ENCODE measurements around the gene COX20.

The COX20 gene

DNA sequence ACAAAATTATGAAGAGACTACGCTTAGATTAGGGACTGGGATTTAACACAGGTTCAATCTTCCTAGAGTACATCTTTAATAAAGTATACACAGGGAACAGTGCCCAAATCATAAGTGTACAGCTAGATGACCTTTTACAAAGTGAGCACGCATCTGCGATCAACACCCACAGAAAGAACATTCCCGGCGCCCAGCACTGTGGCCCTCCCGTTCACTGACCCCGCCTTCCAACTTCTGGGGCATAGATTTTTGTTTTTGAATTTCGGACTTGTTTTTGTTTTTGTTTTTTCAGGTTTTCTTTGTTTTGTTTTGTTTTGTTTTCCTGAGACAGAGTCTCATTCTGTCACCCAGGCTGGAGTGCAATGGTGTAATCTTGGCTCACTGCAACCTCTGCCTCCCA lies 30.6 kb upstream of the COX20 start:
- no peaks in the 10 kb centered on the region for H3K27me3 ChIP-seq (ENCODE audit: insufficient read depth, insufficient read length)
- no peaks in the 10 kb centered on the region for H3K9me3 ChIP-seq (ENCODE audit: insufficient read depth, low read length)
- DNase-seq (ENCODE audit: low read depth, low spot score) = no peak
- H3K36me3 ChIP-seq (ENCODE audit: insufficient read depth, insufficient read length, low read length) = no peaks in the 10 kb centered on the region
- no peak overlapping the region for H3K4me3 ChIP-seq (ENCODE audit: insufficient read length, low read depth)
- H3K4me1 ChIP-seq (ENCODE audit: insufficient read depth, insufficient read length) = no peaks in the 10 kb centered on the region
- TF ChIP-seq SUZ12 (IDR thresholded peaks at IDR 0.05; ENCODE audit: extremely low read depth, insufficient read depth, insufficient read length) (no peak), ZNF274 (IDR thresholded peaks at IDR 0.05; ENCODE audit: low read depth, low read length) (no peak), YY1 (IDR thresholded peaks at IDR 0.05; ENCODE audit: insufficient read depth, insufficient read length) (no peak)
- H3K9ac ChIP-seq (ENCODE audit: insufficient read length, low read depth) = no peak overlapping the region

DNA sequence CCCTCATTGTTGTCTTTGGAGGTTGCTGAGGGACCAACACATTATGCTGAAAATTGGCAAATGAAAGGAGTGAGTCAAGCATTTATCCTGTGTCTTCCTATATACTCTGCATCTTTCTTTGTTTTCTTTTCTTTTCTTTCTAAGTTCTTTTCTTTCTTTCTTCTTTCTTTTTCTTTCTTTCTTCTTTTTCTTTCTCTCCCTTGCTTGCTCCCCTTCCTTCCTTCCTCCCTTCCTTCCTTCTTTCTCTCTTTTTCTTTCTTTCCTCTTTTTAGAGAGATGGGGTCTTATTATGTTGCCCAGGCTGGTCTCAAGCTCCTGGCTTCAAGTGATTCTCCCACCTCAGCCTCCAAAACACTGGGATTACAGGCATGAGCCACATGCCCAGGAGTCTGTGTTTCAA lies 28.3 kb upstream of the COX20 start:
- Histone ChIP-seq H3K9me3 (ENCODE audit: insufficient read depth, low read length) (no peaks in the 10 kb centered on the region), H3K9ac (ENCODE audit: insufficient read length, low read depth) (no peak overlapping the region), H3K27me3 (ENCODE audit: insufficient read depth, insufficient read length) (no peaks in the 10 kb centered on the region), H3K4me1 (ENCODE audit: insufficient read depth, insufficient read length) (no peaks in the 10 kb centered on the region), H3K4me3 (ENCODE audit: insufficient read length, low read depth) (no peak overlapping the region), H3K36me3 (ENCODE audit: insufficient read depth, insufficient read length, low read length) (no peaks in the 10 kb centered on the region)
- DNase-seq (ENCODE audit: low read depth, low spot score) = no peak
- TF ChIP-seq ZNF274 (IDR thresholded peaks at IDR 0.05; ENCODE audit: low read depth, low read length) (no peak), SUZ12 (IDR thresholded peaks at IDR 0.05; ENCODE audit: extremely low read depth, insufficient read depth, insufficient read length) (no peak), YY1 (IDR thresholded peaks at IDR 0.05; ENCODE audit: insufficient read depth, insufficient read length) (no peak)

DNA sequence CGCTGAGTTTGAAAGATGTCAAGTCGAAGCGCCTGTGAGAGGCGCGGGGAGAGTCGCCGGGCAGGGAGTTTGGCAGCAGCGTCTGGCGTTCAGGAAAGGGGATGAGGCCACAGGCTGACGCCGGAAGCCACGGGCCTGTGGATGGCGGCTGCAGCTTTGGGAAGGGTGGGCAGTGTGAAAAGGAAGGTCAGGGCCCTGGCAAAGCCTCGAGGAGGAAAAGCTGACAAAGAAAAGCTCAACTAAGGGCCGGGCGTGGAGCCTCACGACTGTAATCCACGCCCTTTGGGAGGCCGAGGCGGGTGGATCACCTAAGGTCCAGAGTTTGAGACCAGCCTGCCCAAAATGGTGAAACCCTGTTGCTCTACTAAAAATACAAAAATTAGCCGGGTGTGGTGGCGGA lies 25.2 kb upstream of the COX20 start:
- H3K27me3 ChIP-seq (ENCODE audit: insufficient read depth, insufficient read length) = no peaks in the 10 kb centered on the region
- no peaks in the 10 kb centered on the region for H3K4me1 ChIP-seq (ENCODE audit: insufficient read depth, insufficient read length)
- TF ChIP-seq YY1 (IDR thresholded peaks at IDR 0.05; ENCODE audit: insufficient read depth, insufficient read length) (no peak), ZNF274 (IDR thresholded peaks at IDR 0.05; ENCODE audit: low read depth, low read length) (no peak), SUZ12 (IDR thresholded peaks at IDR 0.05; ENCODE audit: extremely low read depth, insufficient read depth, insufficient read length) (no peak)
- H3K9ac ChIP-seq (ENCODE audit: insufficient read length, low read depth) = peak overlapping the region; percentile 14
- H3K4me3 ChIP-seq (ENCODE audit: insufficient read length, low read depth) = no peak overlapping the region
- DNase-seq (ENCODE audit: low read depth, low spot score) = no peak
- H3K36me3 ChIP-seq (ENCODE audit: insufficient read depth, insufficient read length, low read length) = no peaks in the 10 kb centered on the region
- H3K9me3 ChIP-seq (ENCODE audit: insufficient read depth, low read length) = no peaks in the 10 kb centered on the region

DNA sequence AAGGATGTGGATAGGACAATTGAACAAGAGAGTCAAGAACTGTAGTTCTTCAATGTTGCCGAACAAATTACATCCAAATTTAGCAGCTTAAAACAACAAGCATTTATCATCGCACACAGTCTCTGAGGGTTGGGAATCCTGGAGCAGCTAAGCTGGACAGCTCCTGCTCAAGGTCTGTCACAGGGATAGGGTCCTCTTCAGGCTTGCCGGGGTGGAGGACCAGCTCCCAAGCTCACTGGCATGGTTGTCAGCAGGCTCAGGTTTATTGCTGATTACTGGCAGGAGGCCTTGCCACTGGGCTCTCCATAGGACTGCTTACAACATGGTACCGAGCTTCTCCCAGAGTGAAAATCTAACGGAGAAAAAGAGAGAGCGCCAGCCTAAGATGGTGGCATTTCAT lies 22.1 kb upstream of the COX20 start:
- H3K9ac ChIP-seq (ENCODE audit: insufficient read length, low read depth) = no peak overlapping the region

DNA sequence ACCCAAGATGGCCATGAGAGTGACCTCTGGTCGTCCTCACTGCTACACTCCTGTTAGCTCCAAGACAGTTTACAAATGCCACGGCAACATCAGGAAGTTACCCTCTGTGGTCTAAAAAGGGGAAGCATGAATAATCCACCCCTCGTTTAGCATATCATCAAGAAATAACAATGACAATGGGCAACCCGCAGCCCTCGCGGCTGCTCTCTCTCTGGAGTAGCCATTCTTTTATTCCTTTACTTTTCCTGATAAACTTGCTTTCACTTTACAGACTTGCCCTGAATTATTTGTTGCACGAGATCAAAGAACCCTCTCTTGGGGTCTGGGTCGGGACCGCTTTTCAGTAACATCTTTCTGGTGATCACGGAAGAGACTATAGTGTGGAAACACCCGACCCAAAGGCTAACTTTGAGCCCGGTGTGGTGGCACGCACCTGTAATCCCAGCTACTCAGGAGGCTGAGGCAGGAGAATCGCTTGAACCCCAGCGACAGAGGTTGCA lies 19.8 kb upstream of the COX20 start:
- H3K4me3 ChIP-seq (ENCODE audit: insufficient read length, low read depth) = peak overlapping the region; percentile 8
- H3K4me1 ChIP-seq (ENCODE audit: insufficient read depth, insufficient read length) = no peaks in the 10 kb centered on the region
- H3K36me3 ChIP-seq (ENCODE audit: insufficient read depth, insufficient read length, low read length) = no peaks in the 10 kb centered on the region
- H3K9ac ChIP-seq (ENCODE audit: insufficient read length, low read depth) = no peak overlapping the region
- no peaks in the 10 kb centered on the region for H3K27me3 ChIP-seq (ENCODE audit: insufficient read depth, insufficient read length)
- DNase-seq (ENCODE audit: low read depth, low spot score) = peak; percentile 95
- no peak for TF ChIP-seq ZNF274 (IDR thresholded peaks at IDR 0.05; ENCODE audit: low read depth, low read length)
- TF ChIP-seq SUZ12 (IDR thresholded peaks at IDR 0.05; ENCODE audit: extremely low read depth, insufficient read depth, insufficient read length) = no peak
- no peak for TF ChIP-seq YY1 (IDR thresholded peaks at IDR 0.05; ENCODE audit: insufficient read depth, insufficient read length)
- H3K9me3 ChIP-seq (ENCODE audit: insufficient read depth, low read length) = no peaks in the 10 kb centered on the region

More for the DNA sequence above, 22.1 kb upstream of the COX20 start:
- Histone ChIP-seq H3K4me3 (ENCODE audit: insufficient read length, low read depth) (no peak overlapping the region), H3K4me1 (ENCODE audit: insufficient read depth, insufficient read length) (no peaks in the 10 kb centered on the region), H3K27me3 (ENCODE audit: insufficient read depth, insufficient read length) (no peaks in the 10 kb centered on the region), H3K9me3 (ENCODE audit: insufficient read depth, low read length) (no peaks in the 10 kb centered on the region), H3K36me3 (ENCODE audit: insufficient read depth, insufficient read length, low read length) (no peaks in the 10 kb centered on the region)
- no peak for DNase-seq (ENCODE audit: low read depth, low spot score)
- no peak for TF ChIP-seq ZNF274 (IDR thresholded peaks at IDR 0.05; ENCODE audit: low read depth, low read length)

DNA sequence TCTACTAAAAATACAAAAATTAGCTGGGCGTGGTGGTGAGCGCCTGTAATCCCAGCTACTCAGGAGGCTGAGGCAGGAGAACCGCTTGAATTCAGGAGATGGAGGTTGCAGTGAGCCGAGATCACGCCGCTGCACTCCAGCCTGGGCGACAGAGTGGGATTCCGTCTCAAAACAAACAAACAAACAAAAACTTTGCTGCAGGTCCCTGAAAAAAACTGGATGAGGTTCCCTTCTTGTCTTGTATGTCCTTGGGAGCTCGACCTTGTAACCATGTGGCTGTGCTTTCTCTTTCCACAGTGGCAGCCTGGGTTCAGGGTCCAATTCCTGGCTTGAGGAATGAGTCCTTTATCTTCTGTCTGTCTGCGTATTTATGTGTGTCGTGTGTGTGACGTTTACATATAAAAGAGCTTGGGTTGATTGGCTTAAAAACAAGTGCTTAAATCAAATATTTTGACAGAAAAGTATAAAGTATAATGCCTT lies 18.0 kb upstream of the COX20 start:
- TF ChIP-seq YY1 (IDR thresholded peaks at IDR 0.05; ENCODE audit: insufficient read depth, insufficient read length) = no peak
- TF ChIP-seq ZNF274 (IDR thresholded peaks at IDR 0.05; ENCODE audit: low read depth, low read length) = no peak
- no peak for TF ChIP-seq SUZ12 (IDR thresholded peaks at IDR 0.05; ENCODE audit: extremely low read depth, insufficient read depth, insufficient read length)
- no peaks in the 10 kb centered on the region for H3K36me3 ChIP-seq (ENCODE audit: insufficient read depth, insufficient read length, low read length)
- DNase-seq (ENCODE audit: low read depth, low spot score) = no peak
- H3K9ac ChIP-seq (ENCODE audit: insufficient read length, low read depth) = no peak overlapping the region
- no peaks in the 10 kb centered on the region for H3K4me1 ChIP-seq (ENCODE audit: insufficient read depth, insufficient read length)
- H3K27me3 ChIP-seq (ENCODE audit: insufficient read depth, insufficient read length) = no peaks in the 10 kb centered on the region
- no peak overlapping the region for H3K4me3 ChIP-seq (ENCODE audit: insufficient read length, low read depth)
- no peaks in the 10 kb centered on the region for H3K9me3 ChIP-seq (ENCODE audit: insufficient read depth, low read length)

DNA sequence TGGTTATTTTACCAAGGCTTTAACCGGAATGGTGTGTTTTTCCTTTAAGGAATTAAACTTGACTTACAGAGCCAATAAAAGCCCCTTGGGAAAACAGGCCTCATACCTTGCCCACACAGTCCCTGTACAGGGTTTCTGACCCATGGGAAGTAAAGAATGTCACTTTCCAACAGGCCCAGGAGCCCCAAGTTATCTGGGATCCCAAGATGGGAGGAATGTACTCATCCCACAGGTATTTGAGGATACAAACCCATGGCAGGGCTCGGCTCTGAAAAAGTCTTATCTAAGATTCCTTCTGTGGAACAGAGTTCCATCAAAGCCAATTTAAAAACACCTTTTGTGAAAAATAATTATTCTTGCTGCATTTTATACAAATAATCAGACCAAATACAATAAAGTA lies 15.3 kb upstream of the COX20 start:
- H3K36me3 ChIP-seq (ENCODE audit: insufficient read depth, insufficient read length, low read length) = no peaks in the 10 kb centered on the region
- H3K9ac ChIP-seq (ENCODE audit: insufficient read length, low read depth) = no peak overlapping the region

More for the DNA sequence above, 15.3 kb upstream of the COX20 start:
- TF ChIP-seq ZNF274 (IDR thresholded peaks at IDR 0.05; ENCODE audit: low read depth, low read length) (no peak), SUZ12 (IDR thresholded peaks at IDR 0.05; ENCODE audit: extremely low read depth, insufficient read depth, insufficient read length) (no peak), YY1 (IDR thresholded peaks at IDR 0.05; ENCODE audit: insufficient read depth, insufficient read length) (no peak)
- no peak for DNase-seq (ENCODE audit: low read depth, low spot score)
- Histone ChIP-seq H3K4me1 (ENCODE audit: insufficient read depth, insufficient read length) (no peaks in the 10 kb centered on the region), H3K27me3 (ENCODE audit: insufficient read depth, insufficient read length) (no peaks in the 10 kb centered on the region), H3K4me3 (ENCODE audit: insufficient read length, low read depth) (no peak overlapping the region), H3K9me3 (ENCODE audit: insufficient read depth, low read length) (no peaks in the 10 kb centered on the region)
